SH-SY5Y (cell line): Measurements from ENCODE around the gene SGCA.

Experiments
- GATA2 ChIP-seq: IDR thresholded peaks from 2 replicates; pipeline ENCODE4 v1.6.1; 2011; ENCODE audit warnings: mild to moderate bottlenecking, low read depth, low read length
- GATA3 ChIP-seq: IDR thresholded peaks from 2 replicates; pipeline ENCODE4 v1.6.1; 2011; ENCODE audit warnings: low read depth, mild to moderate bottlenecking, low read length, moderate library complexity

GRCh38 chr17:50218771-50219315 lies 53.0 kb downstream of the SGCA start:
- TF ChIP-seq GATA2 (no peak), GATA3 (no peak)
